GM18508 (cell line): ENCODE results near the gene CRB2.
A peak's percentile ranks its signal among the peaks of the same experiment; 100 is the strongest.
"Not testable (repeated sequence)": the region's sequence is repeated elsewhere in the genome, so short reads cannot be mapped to it uniquely, and the experiment has no call there.

Experiments
- ATAC-seq: cut with Tn5 transposase; IDR thresholded peaks from one replicate; pipeline ENCODE4 v1.9.1; 2021; ENCODE audit warnings: moderate number of reproducible peaks; ENCODE audit not compliant: insufficient read depth, unreplicated experiment

Gene CRB2

GRCh38 chr9:123327697-123328100 lies 28.3 kb upstream of the CRB2 start:
- no peak for ATAC-seq

DNA sequence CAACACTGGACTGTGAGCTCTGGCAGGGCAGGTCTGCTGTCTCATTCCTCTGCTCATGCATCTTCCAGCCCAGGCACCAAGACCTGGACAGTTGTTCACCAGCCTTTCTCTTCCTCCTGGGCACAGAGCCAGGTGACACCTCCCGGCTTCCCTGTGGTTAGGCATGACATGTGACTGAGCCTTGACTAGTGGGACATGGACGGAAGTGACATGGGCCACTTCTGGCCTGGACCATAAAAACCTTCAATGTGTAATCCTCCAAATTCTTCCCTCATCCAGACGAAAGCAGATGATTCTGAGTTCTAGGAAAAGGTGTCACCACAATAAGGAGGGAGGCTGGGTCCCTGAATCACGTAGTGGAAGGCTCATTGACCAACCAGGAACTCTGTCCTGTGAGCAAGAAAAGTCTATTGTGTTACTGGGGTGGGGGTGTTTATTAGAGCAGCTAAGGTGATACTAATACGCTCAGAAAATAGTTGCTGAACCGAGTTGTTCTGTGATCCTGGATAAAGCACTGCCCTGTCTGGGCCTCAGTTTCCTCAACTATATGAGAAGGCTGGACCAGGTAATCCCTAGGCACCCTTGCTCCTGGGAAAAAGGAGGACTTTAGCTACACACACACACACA lies 26.6 kb upstream of the CRB2 start:
- ATAC-seq = no peak

GRCh38 chr9:123331346-123332060 lies 24.5 kb upstream of the CRB2 start:
- no peak for ATAC-seq

DNA sequence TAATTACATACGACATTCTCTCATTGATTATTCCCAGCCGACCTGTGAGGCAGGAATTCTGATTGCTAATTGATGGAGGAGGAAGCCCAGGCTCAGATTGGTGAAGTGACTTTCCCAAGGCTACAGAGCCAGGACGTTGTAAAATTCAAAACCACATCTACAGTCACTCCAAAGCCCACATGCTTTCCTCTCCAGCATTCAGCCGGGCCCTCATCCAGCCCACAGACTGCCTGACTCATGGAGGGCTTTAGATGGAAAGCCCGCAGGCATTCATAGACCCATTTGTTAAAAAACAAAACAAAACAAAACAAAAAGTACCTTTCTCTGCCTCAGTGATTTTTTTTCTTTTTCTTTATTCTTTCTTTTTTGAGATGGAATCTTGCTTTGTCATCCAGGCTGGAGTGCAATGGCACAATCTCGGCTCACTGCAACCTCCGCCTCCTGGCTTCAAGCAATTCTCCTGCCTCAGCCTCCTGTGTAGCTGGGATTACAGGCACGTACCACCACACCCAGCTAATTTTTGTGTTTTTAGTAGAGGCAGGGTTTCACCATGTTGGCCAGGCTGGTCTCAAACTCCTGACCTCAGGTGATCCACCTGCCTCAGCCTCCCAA lies 22.8 kb upstream of the CRB2 start:
- not testable (repeated sequence) for ATAC-seq

GRCh38 chr9:123334639-123335038 lies 21.4 kb upstream of the CRB2 start:
- ATAC-seq = no peak

GRCh38 chr9:123335193-123335985 lies 20.6 kb upstream of the CRB2 start:
- no peak for ATAC-seq

DNA sequence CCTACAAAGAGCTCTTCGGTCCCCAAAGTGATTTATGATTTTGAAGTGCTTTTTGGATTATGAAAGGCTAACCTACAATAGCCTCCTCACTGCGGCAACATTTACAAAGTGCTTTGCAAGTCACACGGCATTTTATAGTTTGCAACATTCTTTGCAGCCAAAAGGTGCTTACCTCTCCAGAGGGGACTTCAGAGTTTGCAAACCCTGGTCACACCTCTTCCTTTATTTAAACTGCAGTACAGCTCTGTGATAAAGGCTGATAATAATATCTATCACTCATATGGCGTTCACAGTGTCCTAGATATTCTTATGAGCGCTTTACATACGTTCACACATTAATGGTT lies 20.0 kb upstream of the CRB2 start:
- no peak for ATAC-seq

DNA sequence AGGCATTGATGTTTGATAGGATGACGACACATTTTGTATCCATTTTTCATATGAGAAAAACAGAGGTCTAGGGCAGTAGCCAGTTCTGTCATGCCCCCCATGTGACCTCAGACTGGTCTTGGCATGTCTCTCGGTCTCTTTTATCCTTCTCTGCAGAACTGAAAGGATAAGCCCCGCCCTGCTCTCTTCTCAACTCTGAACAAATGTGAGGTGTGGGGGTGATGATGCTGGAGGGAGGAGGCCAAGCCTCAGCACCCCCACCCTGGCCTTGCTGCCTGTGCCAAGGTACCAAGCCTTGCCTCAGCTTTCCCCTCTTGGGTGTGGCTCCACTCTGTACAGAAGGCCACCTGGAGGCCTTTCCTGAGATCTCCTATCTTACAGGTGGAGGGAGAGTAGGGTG lies 19.5 kb upstream of the CRB2 start:
- ATAC-seq = no peak

DNA sequence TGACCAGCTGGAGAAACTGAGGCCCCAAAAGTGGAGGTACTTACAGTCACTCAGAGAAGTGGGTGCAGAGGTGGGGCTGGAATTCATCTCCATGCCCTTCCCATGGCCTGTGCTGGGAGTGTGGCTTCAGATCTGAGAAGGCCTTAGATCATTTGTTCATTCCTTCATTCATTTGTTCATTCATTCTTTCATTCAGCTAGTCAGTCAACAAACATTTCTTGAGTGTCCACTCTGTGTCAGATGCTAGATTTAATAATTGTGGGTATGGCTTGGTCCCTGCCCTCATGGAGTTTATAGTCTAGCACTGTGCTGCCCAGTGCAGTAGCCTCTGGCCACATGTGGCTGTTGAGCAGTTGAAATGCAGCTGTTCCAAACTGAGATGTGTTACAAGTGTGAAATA lies 19.0 kb upstream of the CRB2 start:
- no peak for ATAC-seq

DNA sequence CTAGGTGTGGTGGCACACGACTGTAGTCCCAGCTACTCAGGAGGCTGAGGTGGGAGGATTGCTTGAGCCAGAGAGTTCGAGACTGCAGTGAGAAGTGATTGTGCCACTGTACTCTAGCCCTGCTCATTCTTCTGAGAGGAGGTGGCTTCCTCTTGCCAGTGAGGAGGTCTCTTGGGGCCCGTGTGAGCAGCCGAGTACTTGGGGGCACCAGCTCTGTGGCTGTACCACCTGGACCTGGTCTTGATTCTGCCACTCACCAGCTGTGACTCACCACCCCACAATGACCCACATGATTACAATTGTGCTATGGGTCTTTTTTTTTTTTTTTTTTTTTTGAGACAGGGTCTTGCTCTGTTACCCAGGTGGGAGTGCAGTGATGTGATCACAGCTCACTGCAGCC lies 18.0 kb upstream of the CRB2 start:
- ATAC-seq = no peak

DNA sequence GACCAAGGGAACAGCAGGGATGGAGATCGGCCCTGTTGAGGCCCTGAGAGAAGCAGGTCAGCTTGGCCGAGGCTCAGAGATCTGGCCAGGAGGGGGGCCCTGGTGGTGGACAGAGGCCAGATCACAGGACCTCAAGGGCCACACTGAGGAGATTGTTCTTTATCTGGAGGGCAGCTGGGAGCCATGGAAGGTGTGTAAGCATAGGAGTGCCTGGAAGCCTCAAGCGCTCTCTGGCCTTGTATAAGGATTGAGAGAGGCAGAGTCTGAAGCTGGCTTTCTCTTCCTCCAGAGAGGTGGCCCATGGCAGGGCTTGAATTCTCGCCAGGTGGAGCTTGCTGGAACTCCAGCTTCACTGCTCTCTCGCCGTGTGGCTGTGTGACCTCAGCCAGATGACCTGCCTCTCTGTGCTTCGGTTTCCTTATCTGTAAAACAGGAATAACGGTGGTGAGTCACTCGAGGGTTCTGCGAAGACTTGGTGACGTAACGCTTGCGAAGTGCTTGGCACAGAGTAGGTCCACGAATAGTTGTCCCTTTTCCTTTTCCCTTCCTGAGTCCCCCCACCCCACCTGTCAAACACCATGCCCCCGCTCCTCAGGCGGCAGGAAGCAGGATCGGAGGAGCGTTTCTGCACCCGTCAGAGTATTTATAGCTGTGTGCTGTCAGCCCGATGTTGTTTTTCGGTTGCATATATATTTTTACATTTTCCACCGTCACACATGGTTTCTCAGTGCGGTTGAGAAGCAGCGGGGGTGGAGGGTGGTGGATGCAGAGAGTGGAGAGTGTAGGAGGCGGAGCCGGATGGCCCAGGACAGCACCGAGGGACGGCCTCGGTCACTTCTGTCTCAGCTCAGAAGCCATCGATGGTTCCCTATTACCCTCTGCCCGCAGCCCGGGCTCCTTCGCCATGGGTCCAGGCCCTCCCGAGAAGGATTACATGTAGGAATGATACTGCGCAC lies 17.0 kb upstream of the CRB2 start:
- ATAC-seq = peak; percentile 36

DNA sequence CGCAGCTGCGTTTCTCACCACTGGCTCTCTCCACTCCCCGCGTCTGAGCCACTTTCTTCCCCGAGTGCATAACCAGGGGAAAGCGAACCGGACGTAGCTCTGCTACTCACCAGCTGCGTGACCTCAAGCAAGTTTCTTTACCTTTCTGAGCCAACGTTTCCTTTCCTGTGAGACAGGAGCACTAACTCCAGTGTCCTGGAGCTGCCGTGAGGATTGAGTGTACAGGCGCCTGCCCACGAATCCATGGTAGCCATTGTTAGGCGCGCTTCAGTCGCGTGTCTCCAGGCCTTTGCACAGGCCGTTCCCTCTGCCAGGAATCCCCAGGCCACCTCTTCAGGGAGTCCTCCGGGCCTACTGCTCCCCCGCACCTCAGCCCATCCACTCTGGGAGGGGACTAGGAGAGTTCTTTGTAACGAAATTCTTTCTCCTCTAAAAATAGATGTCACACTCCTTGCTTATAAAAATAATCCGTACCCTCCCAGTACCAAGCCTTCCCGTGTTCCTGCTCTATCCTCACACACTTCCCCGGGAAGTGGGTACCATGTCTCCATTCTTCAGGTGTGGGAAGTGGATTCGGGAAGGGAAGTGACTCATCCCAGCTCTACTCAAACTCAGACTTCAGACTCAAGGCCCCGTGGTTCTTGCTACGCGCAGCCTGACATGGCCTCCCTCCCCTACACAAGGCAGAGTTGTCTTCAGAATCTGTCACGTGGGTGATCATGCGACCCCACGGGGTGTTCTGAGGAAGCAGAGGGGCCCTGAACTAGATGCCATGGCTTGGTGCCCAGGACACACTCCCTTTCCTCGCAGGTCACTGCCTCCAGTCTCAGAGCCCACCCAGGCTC lies 16.1 kb upstream of the CRB2 start:
- peak; percentile 22 for ATAC-seq

- no peak for ATAC-seq
Observed at GRCh38 chr9:123341816-123342215, 14.2 kb upstream of the CRB2 start.

DNA sequence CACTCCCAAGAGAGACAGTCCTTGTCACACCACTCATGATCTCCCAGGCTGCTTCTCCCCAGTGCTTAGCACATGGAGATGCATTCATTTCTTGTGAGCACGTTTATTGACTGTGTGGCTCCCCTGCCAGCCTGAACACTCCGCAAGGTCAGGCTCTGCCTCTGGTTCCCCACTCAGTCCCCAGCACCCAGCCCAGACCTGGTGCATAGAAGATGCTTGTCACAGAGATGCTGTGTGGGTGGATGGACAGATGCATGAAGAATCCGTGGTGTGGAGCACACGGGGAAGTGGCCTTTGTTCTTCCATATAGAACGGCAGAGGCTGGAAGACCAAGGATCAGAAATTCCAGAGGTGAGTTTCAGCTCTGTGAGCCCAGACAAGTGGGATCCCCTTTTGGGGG lies 13.8 kb upstream of the CRB2 start:
- ATAC-seq = no peak

GRCh38 chr9:123343443-123344191 lies 12.4 kb upstream of the CRB2 start:
- ATAC-seq = no peak

DNA sequence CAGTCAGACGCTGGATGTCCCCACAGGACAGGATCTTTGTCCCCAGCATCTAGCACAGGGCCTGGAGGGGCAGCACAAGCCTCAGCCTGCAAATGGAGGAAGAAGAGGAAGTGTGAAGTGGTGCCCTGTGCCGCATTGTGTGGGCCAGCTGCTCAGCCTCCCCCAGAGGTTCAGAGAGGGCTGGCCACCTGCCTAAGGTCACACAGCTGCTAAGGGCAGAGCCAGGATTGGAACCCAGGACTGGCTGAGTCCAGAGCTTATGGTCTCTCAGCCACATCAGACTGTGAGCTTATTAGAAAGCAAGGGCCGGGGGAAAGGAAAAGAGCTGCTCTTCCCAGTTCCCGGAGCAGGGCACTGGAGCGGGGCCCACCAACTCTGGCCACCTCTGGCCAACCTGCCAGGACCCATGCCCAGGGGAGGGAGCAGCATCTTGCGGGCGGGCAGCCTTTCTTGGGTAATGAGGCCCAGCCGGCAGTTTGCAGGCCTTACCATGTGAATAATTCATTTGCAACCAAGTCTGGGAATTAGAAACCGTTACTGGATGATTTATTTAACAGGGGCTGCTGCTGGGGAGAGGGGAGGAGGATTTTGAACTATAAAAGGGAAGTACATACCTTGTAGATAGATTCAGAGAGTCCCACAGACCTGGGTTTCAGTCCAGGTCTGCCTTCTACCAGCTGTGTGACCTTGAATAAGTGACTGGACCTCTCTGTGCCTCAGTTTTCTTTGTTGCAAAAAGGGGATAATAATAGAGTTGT lies 11.6 kb upstream of the CRB2 start:
- no peak for ATAC-seq

DNA sequence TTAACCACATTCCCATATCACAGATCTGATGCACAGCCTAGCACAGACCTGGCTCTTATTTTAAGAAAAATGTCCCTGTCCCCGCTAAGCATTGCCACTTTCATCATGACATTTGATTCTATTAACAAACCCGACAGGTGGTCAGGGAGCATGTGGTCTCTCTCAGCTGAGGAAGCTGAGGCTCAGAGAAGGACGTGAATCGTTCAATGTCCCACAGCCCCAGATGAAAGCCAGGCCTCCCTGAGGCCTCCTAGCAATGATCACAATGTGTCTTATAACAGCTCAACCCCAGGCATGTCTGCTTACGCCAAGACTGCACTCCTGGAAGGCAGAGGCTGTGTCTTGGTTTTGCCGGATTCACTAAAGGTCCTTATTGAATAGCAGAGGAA lies 10.4 kb upstream of the CRB2 start:
- no peak for ATAC-seq

- no peak for ATAC-seq
Observed at GRCh38 chr9:123346026-123346425, 10.0 kb upstream of the CRB2 start.
